Glutamatergic neuron (in vitro differentiated cells): ENCODE data around the gene SYNRG. TPM values are rescaled to one million over a fixed set of nuclear protein-coding genes. Genes with fewer than 3 reads are reported as not detected.
A peak's percentile ranks its signal among the peaks of the same experiment; 100 is the strongest.
"Not testable (repeated sequence)": the region's sequence is repeated elsewhere in the genome, so short reads cannot be mapped to it uniquely, and the experiment has no call there.

Experiments used
- DNase-seq: peaks from one replicate; pipeline ENCODE4 v3.0.0; 2022
- H3K27ac Mint-ChIP-seq: one replicate; pipeline ENCODE4 v1.8.0; 2020; ENCODE audit warnings: mild to moderate bottlenecking, mixed read lengths, inconsistent platforms; ENCODE audit not compliant: unreplicated experiment
- H3K27me3 Mint-ChIP-seq: one replicate; pipeline ENCODE4 v1.8.0; 2020; ENCODE audit warnings: mild to moderate bottlenecking, moderate library complexity, mixed read lengths, inconsistent platforms; ENCODE audit not compliant: unreplicated experiment
- H3K36me3 Mint-ChIP-seq: one replicate; pipeline ENCODE4 v1.8.0; 2020; ENCODE audit warnings: mild to moderate bottlenecking, mixed read lengths, inconsistent platforms; ENCODE audit not compliant: unreplicated experiment
- H3K4me1 Mint-ChIP-seq: one replicate; pipeline ENCODE4 v1.8.0; 2020; ENCODE audit warnings: mild to moderate bottlenecking, low read depth, mixed read lengths, inconsistent platforms; ENCODE audit not compliant: unreplicated experiment
- H3K4me3 Mint-ChIP-seq: one replicate; pipeline ENCODE4 v1.8.0; 2020; ENCODE audit warnings: mild to moderate bottlenecking, mixed read lengths, inconsistent platforms; ENCODE audit not compliant: unreplicated experiment
- H3K9me3 Mint-ChIP-seq: one replicate; pipeline ENCODE4 v1.8.0; 2020; ENCODE audit warnings: mild to moderate bottlenecking, moderate library complexity, mixed read lengths, inconsistent platforms; ENCODE audit not compliant: unreplicated experiment
- CTCF ChIP-seq: fragments of 200-600 bp; sonication (generic); IDR thresholded peaks from one replicate; pipeline ENCODE4 v1.5.0; 2021; ENCODE audit not compliant: partially characterized antibody, unreplicated experiment
- total RNA-seq: library from RNA; stranded (reverse); fragmentation: NEBNext Ultra II Directional; extraction: Animal tissue kit (Norgen Biotek cat#: 25700); gene quantifications from one replicate; pipeline ENCODE4 v1.2.1, GENCODE V29; 2021; ENCODE audit not compliant: unreplicated experiment

SYNRG gene
- total RNA-seq, 1 donor from 2014 or later, result 65.8 TPM

- H3K27me3 Mint-ChIP-seq, result no peaks in the 10 kb centered on the region
- H3K4me1 Mint-ChIP-seq, result peaks cover 5% of the 10 kb centered on the region
- H3K9me3 Mint-ChIP-seq, result no peaks in the 10 kb centered on the region
- no peak for TF ChIP-seq CTCF
- DNase-seq, result no peak
- no peaks in the 10 kb centered on the region for H3K36me3 Mint-ChIP-seq
- H3K27ac Mint-ChIP-seq, result no peak overlapping the region
- H3K4me3 Mint-ChIP-seq, result no peak overlapping the region
These were observed 30.8 kb upstream of the SYNRG start for GRCh38 chr17:37640015-37640414.

DNA sequence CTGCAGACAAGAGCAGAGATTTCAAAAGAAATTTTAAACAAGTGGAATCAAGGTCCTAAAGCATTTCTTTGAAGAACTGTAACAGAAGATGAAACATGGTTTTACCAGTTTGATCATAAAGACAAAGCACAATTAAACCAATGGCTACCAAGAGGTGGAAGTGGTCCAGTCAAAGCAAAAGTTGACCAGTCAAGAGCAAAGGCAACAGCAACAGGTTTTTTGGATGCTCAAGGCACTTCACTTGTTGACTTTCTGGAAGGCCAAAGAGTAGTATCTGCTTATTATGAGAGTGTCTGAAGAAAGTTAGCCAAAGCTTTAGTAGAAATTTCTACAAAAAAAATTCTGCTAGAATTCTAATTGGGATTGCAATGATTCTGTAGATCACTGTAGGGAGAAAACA is 28.7 kb upstream of the SYNRG start:
- no peak overlapping the region for H3K4me3 Mint-ChIP-seq
- no peak for DNase-seq
- TF ChIP-seq CTCF, result no peak
- no peak overlapping the region for H3K27ac Mint-ChIP-seq
- H3K27me3 Mint-ChIP-seq, result no peaks in the 10 kb centered on the region
- H3K9me3 Mint-ChIP-seq, result no peaks in the 10 kb centered on the region
- no peaks in the 10 kb centered on the region for H3K36me3 Mint-ChIP-seq
- peaks cover 5% of the 10 kb centered on the region for H3K4me1 Mint-ChIP-seq

- not testable (repeated sequence) for DNase-seq, H3K4me3 Mint-ChIP-seq, H3K27ac Mint-ChIP-seq, H3K4me1 Mint-ChIP-seq, H3K27me3 Mint-ChIP-seq, H3K36me3 Mint-ChIP-seq, H3K9me3 Mint-ChIP-seq
These were observed 7.2 kb upstream of the SYNRG start for GRCh38 chr17:37616430-37616829.

- no peak for TF ChIP-seq CTCF
- Mint-ChIP-seq H3K4me1 (no peaks in the 10 kb centered on the region), H3K36me3 (no peaks in the 10 kb centered on the region), H3K4me3 (no peak overlapping the region), H3K9me3 (peaks cover 3% of the 10 kb centered on the region), H3K27ac (no peak overlapping the region), H3K27me3 (no peaks in the 10 kb centered on the region)
- no peak for DNase-seq
These were observed 5.6 kb upstream of the SYNRG start for GRCh38 chr17:37614823-37615222.

GRCh38 chr17:37614391-37614790 is 5.2 kb upstream of the SYNRG start:
- TF ChIP-seq CTCF, result no peak
- Mint-ChIP-seq H3K27ac (no peak overlapping the region), H3K27me3 (peaks cover 1% of the 10 kb centered on the region), H3K9me3 (peaks cover 3% of the 10 kb centered on the region), H3K4me3 (no peak overlapping the region), H3K36me3 (no peaks in the 10 kb centered on the region), H3K4me1 (no peaks in the 10 kb centered on the region)
- no peak for DNase-seq

DNA sequence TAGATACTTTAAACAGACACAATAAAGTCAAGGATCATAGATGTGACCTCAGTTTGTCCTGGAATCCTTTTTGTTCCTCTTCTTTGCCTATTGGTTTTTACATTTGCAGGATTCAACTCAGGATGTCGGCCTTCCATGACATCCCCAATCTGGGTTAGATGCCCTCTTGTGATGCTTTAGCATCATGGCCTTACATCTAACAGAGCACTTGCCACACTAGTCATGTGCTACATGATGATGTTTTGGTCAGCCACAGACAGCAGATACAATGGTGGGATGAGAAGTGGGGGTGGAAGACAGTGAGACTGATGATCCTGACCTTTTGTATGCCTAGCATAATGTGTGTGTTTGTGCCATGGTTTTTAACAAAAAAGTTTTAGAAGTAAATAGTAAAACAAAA is 1.8 kb upstream of the SYNRG start:
- H3K27ac Mint-ChIP-seq, result peak overlapping the region; percentile 24
- peaks cover 4% of the 10 kb centered on the region for H3K4me1 Mint-ChIP-seq
- H3K36me3 Mint-ChIP-seq, result no peaks in the 10 kb centered on the region
- no peak for TF ChIP-seq CTCF
- H3K4me3 Mint-ChIP-seq, result no peak overlapping the region
- peaks cover 1% of the 10 kb centered on the region for H3K27me3 Mint-ChIP-seq
- DNase-seq, result no peak
- H3K9me3 Mint-ChIP-seq, result peaks cover 3% of the 10 kb centered on the region

DNA sequence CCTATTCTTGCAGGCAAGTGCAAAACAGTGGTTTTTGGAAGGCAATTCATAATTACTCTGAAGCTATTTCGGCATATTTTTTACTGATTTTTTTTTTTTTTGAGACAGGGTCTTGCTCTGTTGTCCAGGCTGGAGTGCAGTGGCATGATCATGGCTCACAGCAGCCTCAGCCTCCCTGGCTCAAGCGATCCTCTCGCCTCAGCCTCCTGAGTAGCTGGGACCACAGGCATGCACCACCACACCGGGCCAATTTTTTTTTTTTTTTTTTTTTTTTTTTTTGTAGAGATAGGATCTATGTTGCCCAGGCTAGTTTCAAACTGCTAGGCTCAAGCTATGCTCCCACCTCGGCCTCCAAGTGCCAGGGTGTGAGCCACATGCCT is 813 bp upstream of the SYNRG start:
- peaks cover 13% of the 10 kb centered on the region for H3K4me1 Mint-ChIP-seq
- peak overlapping the region; percentile 96 for H3K27ac Mint-ChIP-seq
- not testable (repeated sequence) for H3K9me3 Mint-ChIP-seq, H3K27me3 Mint-ChIP-seq, H3K36me3 Mint-ChIP-seq, DNase-seq
- H3K4me3 Mint-ChIP-seq, result peak overlapping the region; percentile 84
